ENCODE results near the gene TMEM212.

DNA sequence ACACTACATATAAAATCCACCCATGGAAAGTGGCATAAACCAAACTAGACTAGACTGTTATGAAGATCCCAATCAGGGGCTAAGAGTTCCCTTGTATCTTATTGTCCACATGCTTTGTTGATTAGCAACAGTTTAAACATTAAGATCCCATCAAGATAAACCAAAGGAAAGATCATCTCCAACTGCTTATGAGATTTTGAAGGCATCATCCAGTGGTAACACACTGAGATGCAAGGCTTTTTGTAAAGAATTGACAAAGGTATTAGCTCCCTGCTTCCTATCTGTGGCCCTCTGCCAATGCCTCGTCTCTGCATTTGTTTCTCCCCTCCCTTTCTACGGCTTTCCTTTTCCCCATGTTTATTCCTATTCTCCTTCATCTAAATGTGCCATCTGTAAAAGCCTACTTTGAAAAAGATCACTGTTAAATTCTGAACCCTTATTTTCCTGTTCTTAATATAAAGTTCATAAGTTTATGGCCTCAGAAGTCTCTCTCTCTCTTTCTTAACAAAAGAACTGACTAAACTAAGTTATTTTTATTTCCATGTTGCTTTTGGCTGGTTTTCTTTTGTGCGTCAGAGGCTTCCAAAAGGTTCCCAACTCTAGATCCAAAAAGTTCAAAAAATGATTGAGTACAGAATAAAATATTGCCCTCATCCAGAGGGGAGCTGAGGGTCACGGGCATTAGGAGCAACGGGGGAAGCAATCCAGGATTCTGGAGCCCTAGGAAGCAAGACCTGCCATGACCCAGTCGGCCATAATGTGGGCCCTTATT lies 38.3 kb upstream of the TMEM212 start:
- no peak for TF ChIP-seq CTCF (IDR thresholded peaks at IDR 0.05)
- peak in 1 of 2 donors; percentile 48 for TF ChIP-seq POLR2AphosphoS5 (IDR thresholded peaks at IDR 0.05)
- no peak for TF ChIP-seq POLR2A (IDR thresholded peaks at IDR 0.05; ENCODE audit: low read depth)
- TF ChIP-seq EP300 (IDR thresholded peaks at IDR 0.05), result no peak
